ENCODE measurements around the gene PCNT. TPM values are rescaled to one million over a fixed set of nuclear protein-coding genes. Genes with fewer than 3 reads are reported as not detected.

The PCNT gene
- total and polyA plus RNA-seq, 9 of the 15 experiments (the other 6 are each of a cell fraction or from before 2014, with no cell fraction given): 9.1 to 53.5 (median 31.3) TPM

GRCh38 chr21:46388896-46389295, 64.9 kb downstream of the PCNT start:
- H2AFZ ChIP-seq (ENCODE audit: low read depth, low read length): no peak overlapping the region
- H3K9ac ChIP-seq (ENCODE audit: insufficient read depth in 1 of 2, low read depth in 2 of 2, low read length in 2 of 2): peak overlapping the region in 1 of 2 experiments; percentile 50; a peak in 1 of 4 replicates
- CTCF ChIA-PET (ENCODE audit: low intra/inter-chr PET ratio): no interaction called here
- intact Hi-C loops (cut with micrococcal nuclease): no loop called here
- no peak overlapping the region for H3K4me2 ChIP-seq (ENCODE audit: insufficient read depth, low read length)
- peaks cover 7% of the 10 kb centered on the region for H3K79me2 ChIP-seq (ENCODE audit: control insufficient read depth, insufficient read depth, low read length)
- H4K20me1 ChIP-seq (replicated peaks; ENCODE audit: control insufficient read depth, insufficient read depth, low read length): no peaks in the 10 kb centered on the region
- TF ChIP-seq TCF15 (CRISPR knock-in tag; IDR thresholded peaks at IDR 0.05) (no peak), NEUROD1 (IDR thresholded peaks at IDR 0.05; ENCODE audit: borderline replicate concordance, low read depth, low read length, partially characterized antibody) (no peak), KDM2B (CRISPR knock-in tag; IDR thresholded peaks at IDR 0.05) (no peak), HDAC8 (tag; IDR thresholded peaks at IDR 0.05) (no peak), NR1H2 (CRISPR knock-in tag; IDR thresholded peaks at IDR 0.05) (no peak), CHAMP1 (IDR thresholded peaks at IDR 0.05) (no peak)
- TF ChIP-seq, protein P1, sequence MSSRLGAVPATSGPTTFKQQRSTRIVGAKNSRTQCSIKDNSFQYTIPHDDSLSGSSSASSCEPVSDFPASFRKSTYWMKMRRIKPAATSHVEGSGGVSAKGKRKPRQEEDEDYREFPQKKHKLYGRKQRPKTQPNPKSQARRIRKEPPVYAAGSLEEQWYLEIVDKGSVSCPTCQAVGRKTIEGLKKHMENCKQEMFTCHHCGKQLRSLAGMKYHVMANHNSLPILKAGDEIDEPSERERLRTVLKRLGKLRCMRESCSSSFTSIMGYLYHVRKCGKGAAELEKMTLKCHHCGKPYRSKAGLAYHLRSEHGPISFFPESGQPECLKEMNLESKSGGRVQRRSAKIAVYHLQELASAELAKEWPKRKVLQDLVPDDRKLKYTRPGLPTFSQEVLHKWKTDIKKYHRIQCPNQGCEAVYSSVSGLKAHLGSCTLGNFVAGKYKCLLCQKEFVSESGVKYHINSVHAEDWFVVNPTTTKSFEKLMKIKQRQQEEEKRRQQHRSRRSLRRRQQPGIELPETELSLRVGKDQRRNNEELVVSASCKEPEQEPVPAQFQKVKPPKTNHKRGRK (tag; IDR thresholded peaks at IDR 0.05): no peak
- DNase-seq (ENCODE audit: extremely low read depth in 1 of 4, low spot score in 3 of 4): no peak
- peaks cover 6% of the 10 kb centered on the region; the same call in 1 of the 2 replicates for H3K9me3 ChIP-seq (replicated peaks; ENCODE audit: control insufficient read depth, insufficient read depth, low read depth, low read length)
- no peak overlapping the region for H3K27ac ChIP-seq (ENCODE audit: extremely low read depth, low read depth, low read length)
- H3K9me1 ChIP-seq (ENCODE audit: control insufficient read depth, insufficient read depth, low read length): no peaks in the 10 kb centered on the region
- FAIRE-seq: no peak
- H3K4me3 ChIP-seq: no peak overlapping the region
- peaks cover 5 to 30% of the 10 kb centered on the region in 2 experiments; a peak in 4 of 5 replicates for H3K4me1 ChIP-seq (replicated peaks in 1 of 2; ENCODE audit: control insufficient read depth in 2 of 2, insufficient read depth in 2 of 2, low read length in 2 of 2)
- ATAC-seq: no peak
- in situ Hi-C loops (cut with MboI): no loop called here
- 94% methylated on average over 23 of the region's 23 CpGs for WGBS (ENCODE audit: insufficient coverage, low coverage, missing lambda C conversion rate)
- H3K27me3 ChIP-seq (ENCODE audit: control insufficient read depth in 2 of 2, insufficient read depth in 2 of 2, low read length in 2 of 2): no peaks in the 10 kb centered on the region
- POLR2A ChIA-PET: interaction anchor here (0.6 kb wide), 1 partner anchor 158 kb away, joined by 3 read pairs; no protein-coding TSS in a partner anchor
- H3K36me3 ChIP-seq (ENCODE audit: control insufficient read depth, insufficient read depth, low read length): peaks cover 73% of the 10 kb centered on the region; the same call in 2 of the 3 replicates
- no TSS peak for BruUV-seq (replicated peaks)
